RKO (cell line): ENCODE measurements around the gene SLC22A6.
"Not testable (repeated sequence)": the region's sequence is repeated elsewhere in the genome, so short reads cannot be mapped to it uniquely, and the experiment has no call there.

Experiments used
- DNase-seq: peaks from one replicate; pipeline ENCODE4 v3.0.0-alpha.2; 2016; ENCODE audit warnings: low spot score

Gene SLC22A6

GRCh38 chr11:62985041-62985750 is 429 bp upstream of the SLC22A6 start:
- DNase-seq, result no peak

GRCh38 chr11:62983536-62984199 is 1.1 kb downstream of the SLC22A6 start:
- DNase-seq, result no peak

- DNase-seq, result no peak
These were observed 3.0 kb downstream of the SLC22A6 start for GRCh38 chr11:62981743-62982142.

- DNase-seq, result no peak
These were observed 4.5 kb downstream of the SLC22A6 start for GRCh38 chr11:62980133-62980760.

GRCh38 chr11:62976109-62976508 is 8.7 kb downstream of the SLC22A6 start:
- no peak for DNase-seq

GRCh38 chr11:62974848-62975522 is 9.8 kb downstream of the SLC22A6 start:
- DNase-seq, result no peak

- no peak for DNase-seq
These were observed 19.2 kb downstream of the SLC22A6 start for GRCh38 chr11:62965574-62965973.

GRCh38 chr11:62962391-62962790 is 22.4 kb downstream of the SLC22A6 start:
- DNase-seq, result no peak

- no peak for DNase-seq
These were observed 23.7 kb downstream of the SLC22A6 start for GRCh38 chr11:62961017-62961570.

- DNase-seq, result no peak
These were observed 25.3 kb downstream of the SLC22A6 start for GRCh38 chr11:62959422-62959980.

GRCh38 chr11:62958547-62959421 is 26.0 kb downstream of the SLC22A6 start:
- DNase-seq, result no peak

GRCh38 chr11:62957147-62957546 is 27.6 kb downstream of the SLC22A6 start:
- DNase-seq, result no peak

GRCh38 chr11:62954478-62954877 is 30.3 kb downstream of the SLC22A6 start:
- DNase-seq, result no peak

- no peak for DNase-seq
These were observed 31.0 kb downstream of the SLC22A6 start for GRCh38 chr11:62953811-62954210.

GRCh38 chr11:62948765-62949320 is 35.9 kb downstream of the SLC22A6 start:
- DNase-seq, result no peak

- DNase-seq, result not testable (repeated sequence)
These were observed 39.2 kb downstream of the SLC22A6 start for GRCh38 chr11:62945538-62945937.

- not testable (repeated sequence) for DNase-seq
These were observed 47.2 kb downstream of the SLC22A6 start for GRCh38 chr11:62937528-62937927.

- no peak for DNase-seq
These were observed 50.3 kb downstream of the SLC22A6 start for GRCh38 chr11:62934496-62934785.

- no peak for DNase-seq
These were observed 50.8 kb downstream of the SLC22A6 start for GRCh38 chr11:62933750-62934495.

GRCh38 chr11:62933285-62933684 is 51.5 kb downstream of the SLC22A6 start:
- no peak for DNase-seq
